ENCODE measurements around the gene DMTF1. TPM values are rescaled to one million over a fixed set of nuclear protein-coding genes. Genes with fewer than 3 reads are reported as not detected.
"Not testable (repeated sequence)": the region's sequence is repeated elsewhere in the genome, so short reads cannot be mapped to it uniquely, and the experiment has no call there.

Gene DMTF1
- total RNA-seq, 1 donor from 2014 or later = 106 TPM

GRCh38 chr7:87234949-87235348, 82.7 kb downstream of the DMTF1 start:
- no peak overlapping the region for H3K4me3 Mint-ChIP-seq (ENCODE audit: unreplicated experiment)
- no peaks in the 10 kb centered on the region for H3K9me3 Mint-ChIP-seq (ENCODE audit: unreplicated experiment)
- no peaks in the 10 kb centered on the region for H3K27me3 Mint-ChIP-seq (ENCODE audit: unreplicated experiment)
- no peaks in the 10 kb centered on the region for H3K4me1 Mint-ChIP-seq (ENCODE audit: unreplicated experiment)
- no peak for TF ChIP-seq CTCF (IDR thresholded peaks at IDR 0.05; ENCODE audit: unreplicated experiment)
- H3K27ac Mint-ChIP-seq (ENCODE audit: unreplicated experiment) = no peak overlapping the region
- H3K36me3 Mint-ChIP-seq (ENCODE audit: low read depth, unreplicated experiment) = peaks cover 4% of the 10 kb centered on the region
- no peak for DNase-seq (ENCODE audit: low spot score)

GRCh38 chr7:87238464-87239051, 86.3 kb downstream of the DMTF1 start:
- H3K27me3 Mint-ChIP-seq (ENCODE audit: unreplicated experiment); H3K4me1 Mint-ChIP-seq (ENCODE audit: unreplicated experiment); H3K4me3 Mint-ChIP-seq (ENCODE audit: unreplicated experiment); H3K27ac Mint-ChIP-seq (ENCODE audit: unreplicated experiment); H3K9me3 Mint-ChIP-seq (ENCODE audit: unreplicated experiment); DNase-seq (ENCODE audit: low spot score); H3K36me3 Mint-ChIP-seq (ENCODE audit: low read depth, unreplicated experiment): not testable (repeated sequence)

GRCh38 chr7:87245671-87246070, 93.4 kb downstream of the DMTF1 start:
- DNase-seq (ENCODE audit: low spot score); H3K27ac Mint-ChIP-seq (ENCODE audit: unreplicated experiment); H3K4me1 Mint-ChIP-seq (ENCODE audit: unreplicated experiment); H3K4me3 Mint-ChIP-seq (ENCODE audit: unreplicated experiment); H3K27me3 Mint-ChIP-seq (ENCODE audit: unreplicated experiment): not testable (repeated sequence)
- peaks cover 15% of the 10 kb centered on the region for H3K36me3 Mint-ChIP-seq (ENCODE audit: low read depth, unreplicated experiment)
- H3K9me3 Mint-ChIP-seq (ENCODE audit: unreplicated experiment) = peaks cover 17% of the 10 kb centered on the region

Other genes with a start within 250 kb of the DMTF1 start
- gene ELAPOR2, start 92.8 kb upstream of the DMTF1 start, total RNA-seq (ENCODE audit: unreplicated experiment) = 59.4 TPM
- 44.9 TPM for gene TMEM243, start 67.3 kb downstream of the DMTF1 start, total RNA-seq (ENCODE audit: unreplicated experiment)
- gene CROT, start 193.2 kb downstream of the DMTF1 start, total RNA-seq (ENCODE audit: unreplicated experiment) = 11.1 TPM

All from endothelial cell (in vitro differentiated cells).